ENCODE results near the gene CNN3. TPM values are rescaled to one million over a fixed set of nuclear protein-coding genes. Genes with fewer than 3 reads are reported as not detected.
A peak's percentile ranks its signal among the peaks of the same experiment; 100 is the strongest.

Gene CNN3
- total RNA-seq, 3 donors from 2014 or later (not counting 1 experiment from before 2014, with no cell fraction given): 0.55 to 1.7 (median 0.96) TPM

- WGBS (ENCODE audit: insufficient coverage): 86% methylated on average over 5 of the region's 5 CpGs
- no peaks in the 10 kb centered on the region for H3K36me3 ChIP-seq (ENCODE audit: control insufficient read depth, insufficient read depth, low read length)
- H3K27ac Mint-ChIP-seq: no peak overlapping the region
- DNase-seq (no peak), ATAC-seq (no peak)
- no peak overlapping the region for H3K4me3 Mint-ChIP-seq
- no peaks in the 10 kb centered on the region for H3K27me3 Mint-ChIP-seq (ENCODE audit: low read depth in 2 of 2)
- no peak overlapping the region for H3K4me3 ChIP-seq (ENCODE audit: low read length)
- peaks cover 13 to 14% of the 10 kb centered on the region in 2 donors for H3K4me1 Mint-ChIP-seq
- H3K36me3 Mint-ChIP-seq: no peaks in the 10 kb centered on the region
- intact Hi-C loops (cut with micrococcal nuclease): no loop called here
- no peaks in the 10 kb centered on the region for H3K9me3 Mint-ChIP-seq
- no peak for TF ChIP-seq CTCF (IDR thresholded peaks at IDR 0.05)
- no peak overlapping the region for H3K27ac ChIP-seq (ENCODE audit: low read length)
- no peaks in the 10 kb centered on the region for H3K27me3 ChIP-seq (ENCODE audit: control insufficient read depth, insufficient read depth, low read length)
- H3K9me3 ChIP-seq (ENCODE audit: control insufficient read depth, insufficient read depth, low read length): no peaks in the 10 kb centered on the region
- H3K4me1 ChIP-seq (ENCODE audit: control insufficient read depth, insufficient read depth, low read length): no peaks in the 10 kb centered on the region
These were observed 40.5 kb downstream of the CNN3 start for GRCh38 chr1:94886361-94886760.

GRCh38 chr1:94884507-94884906, 42.4 kb downstream of the CNN3 start:
- Histone ChIP-seq H3K9me3 (ENCODE audit: control insufficient read depth, insufficient read depth, low read length) (no peaks in the 10 kb centered on the region), H3K4me1 (ENCODE audit: control insufficient read depth, insufficient read depth, low read length) (no peaks in the 10 kb centered on the region), H3K27me3 (ENCODE audit: control insufficient read depth, insufficient read depth, low read length) (no peaks in the 10 kb centered on the region), H3K36me3 (ENCODE audit: control insufficient read depth, insufficient read depth, low read length) (no peaks in the 10 kb centered on the region), H3K4me3 (ENCODE audit: low read length) (no peak overlapping the region), H3K27ac (ENCODE audit: low read length) (no peak overlapping the region)
- 95% methylated on average over 6 of the region's 6 CpGs for WGBS (ENCODE audit: insufficient coverage)
- H3K4me1 Mint-ChIP-seq: peaks cover 13 to 14% of the 10 kb centered on the region in 2 donors
- no peak overlapping the region for H3K4me3 Mint-ChIP-seq
- no peaks in the 10 kb centered on the region for H3K9me3 Mint-ChIP-seq
- no peak for ATAC-seq
- intact Hi-C loops (cut with micrococcal nuclease): no loop called here
- no peak for TF ChIP-seq CTCF (IDR thresholded peaks at IDR 0.05)
- H3K27ac Mint-ChIP-seq: no peak overlapping the region
- H3K27me3 Mint-ChIP-seq (ENCODE audit: low read depth in 2 of 2): no peaks in the 10 kb centered on the region
- no peaks in the 10 kb centered on the region for H3K36me3 Mint-ChIP-seq
- no peak for DNase-seq

GRCh38 chr1:94884106-94884505, 42.8 kb downstream of the CNN3 start:
- DNase-seq (no peak), ATAC-seq (no peak)
- Histone ChIP-seq H3K4me3 (ENCODE audit: low read length) (no peak overlapping the region), H3K27me3 (ENCODE audit: control insufficient read depth, insufficient read depth, low read length) (no peaks in the 10 kb centered on the region), H3K9me3 (ENCODE audit: control insufficient read depth, insufficient read depth, low read length) (no peaks in the 10 kb centered on the region), H3K36me3 (ENCODE audit: control insufficient read depth, insufficient read depth, low read length) (no peaks in the 10 kb centered on the region), H3K4me1 (ENCODE audit: control insufficient read depth, insufficient read depth, low read length) (no peaks in the 10 kb centered on the region), H3K27ac (ENCODE audit: low read length) (no peak overlapping the region)
- TF ChIP-seq CTCF (IDR thresholded peaks at IDR 0.05): no peak
- Mint-ChIP-seq H3K4me1 (peaks cover 13 to 14% of the 10 kb centered on the region in 2 donors), H3K9me3 (no peaks in the 10 kb centered on the region), H3K27me3 (ENCODE audit: low read depth in 2 of 2) (no peaks in the 10 kb centered on the region), H3K36me3 (no peaks in the 10 kb centered on the region), H3K27ac (peak overlapping the region in 1 of 2 donors; percentile 66), H3K4me3 (no peak overlapping the region)
- 86% methylated on average over 6 of the region's 6 CpGs for WGBS (ENCODE audit: insufficient coverage)
- intact Hi-C loops (cut with micrococcal nuclease): no loop called here

DNA sequence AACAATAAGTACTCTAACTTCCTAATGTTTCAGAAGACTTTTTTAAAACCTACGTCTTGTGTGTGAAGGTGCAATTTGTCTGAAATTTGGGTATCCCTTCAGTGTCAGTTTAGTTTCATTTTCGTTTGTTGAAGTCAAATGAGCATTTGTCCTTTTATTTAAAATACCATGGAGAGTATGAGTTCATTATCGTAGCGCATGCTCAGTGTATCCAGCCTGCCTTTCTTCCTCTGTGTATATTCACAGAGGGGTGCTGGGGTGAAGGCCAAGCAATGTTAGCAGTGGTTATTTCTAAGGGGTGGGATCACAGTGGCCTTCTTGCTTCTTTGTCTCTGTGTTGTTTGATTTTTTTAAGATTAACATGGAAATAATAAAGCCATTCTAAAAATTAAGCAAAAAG, 43.2 kb downstream of the CNN3 start:
- intact Hi-C loops (cut with micrococcal nuclease): no loop called here
- Mint-ChIP-seq H3K27me3 (ENCODE audit: low read depth in 2 of 2) (peaks cover 0 to 4% of the 10 kb centered on the region in 2 donors), H3K36me3 (no peaks in the 10 kb centered on the region), H3K27ac (peak overlapping the region in 1 of 2 donors; percentile 66), H3K4me3 (peak overlapping the region; percentile 40), H3K4me1 (peaks cover 13 to 14% of the 10 kb centered on the region in 2 donors), H3K9me3 (no peaks in the 10 kb centered on the region)
- peak in 1 of 2 donors; percentile 43 for DNase-seq
- H3K9me3 ChIP-seq (ENCODE audit: control insufficient read depth, insufficient read depth, low read length): no peaks in the 10 kb centered on the region
- WGBS (ENCODE audit: insufficient coverage): 32% methylated on average over 2 of the region's 4 CpGs
- peak overlapping the region; percentile 4 for H3K4me3 ChIP-seq (ENCODE audit: low read length)
- H3K27ac ChIP-seq (ENCODE audit: low read length): no peak overlapping the region
- H3K27me3 ChIP-seq (ENCODE audit: control insufficient read depth, insufficient read depth, low read length): no peaks in the 10 kb centered on the region
- no peaks in the 10 kb centered on the region for H3K4me1 ChIP-seq (ENCODE audit: control insufficient read depth, insufficient read depth, low read length)
- ATAC-seq: peak in 2 of 3 donors; percentile 47 to 52
- no peak for TF ChIP-seq CTCF (IDR thresholded peaks at IDR 0.05)
- H3K36me3 ChIP-seq (ENCODE audit: control insufficient read depth, insufficient read depth, low read length): no peaks in the 10 kb centered on the region

All from natural killer cell (primary cell).